Psoas muscle (tissue), 8 donors: ENCODE data around the gene RTN4RL1. TPM values are rescaled to one million over a fixed set of nuclear protein-coding genes. Genes with fewer than 3 reads are reported as not detected.

Source experiments
- ATAC-seq, 4 donors: fragments of 200-7000 bp; cut with Tn5 transposase; one replicate each; pipeline ENCODE4 v1.9.1; 2020; ENCODE audit warnings: moderate library complexity in 3 of 4, mild to moderate bottlenecking in 2 of 4
- DNase-seq, 2 donors: peaks; one replicate each; pipeline ENCODE4 v3.0.0-alpha.2; 2020
- H3K27ac ChIP-seq: fragments of 200-600 bp; one replicate; pipeline ENCODE4 v1.8.0; 2022
- H3K27me3 ChIP-seq, 3 donors: fragments of 200-600 bp in 1 of 3; one replicate each; pipeline versions ENCODE4 v1.6.1 to v1.8.0; 2013 to 2022; ENCODE audit warnings: low read length in 2 of 3, mild to moderate bottlenecking in 2 of 3, moderate library complexity in 1 of 3; ENCODE audit not compliant: insufficient read depth in 3 of 3
- H3K36me3 ChIP-seq, 2 donors: fragments of 200-600 bp in 1 of 2; one replicate each; pipeline versions ENCODE4 v1.6.1 to v1.8.0; 2013 to 2022; ENCODE audit warnings: low read depth in 1 of 2, mild to moderate bottlenecking in 1 of 2, moderate library complexity in 1 of 2; ENCODE audit not compliant: insufficient read depth in 1 of 2
- H3K4me1 ChIP-seq: fragments of 200-600 bp; one replicate; pipeline ENCODE4 v1.8.0; 2022
- H3K4me3 ChIP-seq: fragments of 200-600 bp; one replicate; pipeline ENCODE4 v1.8.0; 2022; ENCODE audit warnings: mild to moderate bottlenecking
- H3K9me3 ChIP-seq: fragments of 200-600 bp; one replicate; pipeline ENCODE4 v1.8.0; 2022
- CTCF ChIP-seq: fragments of 200-600 bp; IDR thresholded peaks from one replicate; pipeline ENCODE4 v1.8.0; 2022; ENCODE audit warnings: antibody characterized with exemption
- WGBS, 3 donors: extraction: QIAGEN DNeasy Blood & Tissue Kit; methylation state at CpG; one replicate each; pipeline versions ENCODE4 v1.1.6 to v1.1.7; 2013; 5-methylcytosine and 5-hydroxymethylcytosine counted together
- intact Hi-C, 2 donors: fragments of 100-400 bp; cut with DNase I; formaldehyde crosslinking; loops; one replicate each; pipeline versions ENCODE4 v1.11.0 to v1.14.2; 2022
- polyA plus RNA-seq, 3 donors: library from polyadenylated mRNA; stranded (reverse); fragments of 200-250 nt; gene quantifications; one replicate each; pipeline ENCODE4 v1.2.3, GENCODE V29; 2013
- total RNA-seq, 4 donors: library from RNA; stranded (reverse); fragmentation: NEBNext Ultra II Directional in 2 of 4; extraction: Animal tissue kit (Norgen Biotek cat#: 25700) in 2 of 4; gene quantifications; one replicate each; pipeline versions ENCODE4 v1.2.1 to v1.2.4, GENCODE V29; 2021 to 2023
- donor health status: healthy with polysubstance abuse.
- donor health status: DM: no; HTN: no; CAD: no; lungs with moderate emphysema.
- donor health status: Bipolar disorder and iron deficiency.
- donor health status: healthy.
- donor health status: DM: yes; HTN: yes; CAD: no.
- donor health status: DM: no; HTN: no; CAD: no.
- donor health status: DM: no; HTN: no; CAD: no.
- donor health status: DM: yes; HTN: yes; CAD: no.

The RTN4RL1 gene
- total and polyA plus RNA-seq, 7 donors: 0.44 to 1.8 (median 0.75) TPM

- Histone ChIP-seq H3K27ac (peak overlapping the region; percentile 62), H3K9me3 (no peaks in the 10 kb centered on the region), H3K4me3 (peak overlapping the region; percentile 18), H3K4me1 (no peaks in the 10 kb centered on the region), H3K27me3 (no peaks in the 10 kb centered on the region), H3K36me3 (peaks cover 0 to 48% of the 10 kb centered on the region in 2 donors)
- 63 to 72% (median 70%) methylated on average over 20 to 21 of the region's 21 CpGs for WGBS, 3 donors
- TF ChIP-seq CTCF: no peak
- intact Hi-C loops: no loop called here
- ATAC-seq (peak in 1 of 4 donors; percentile 14), DNase-seq (peak; percentile 43 to 72)
Observed at GRCh38 chr17:2060681-2061440, 35.7 kb upstream of the RTN4RL1 start.

- ATAC-seq (no peak), DNase-seq (no peak)
- TF ChIP-seq CTCF: no peak
- Histone ChIP-seq H3K27me3 (peaks cover 0 to 2% (median 0%) of the 10 kb centered on the region in 3 donors), H3K4me3 (peak overlapping the region; percentile 74), H3K27ac (peak overlapping the region; percentile 62), H3K36me3 (peaks cover 0 to 47% of the 10 kb centered on the region in 2 donors), H3K9me3 (no peaks in the 10 kb centered on the region), H3K4me1 (no peaks in the 10 kb centered on the region)
- 57 to 79% (median 72%) methylated on average over 6 of the region's 6 CpGs for WGBS, 3 donors
- intact Hi-C loops: no loop called here
Observed at GRCh38 chr17:2060385-2060658, 35.2 kb upstream of the RTN4RL1 start.

- peaks cover 0 to 2% (median 0%) of the 10 kb centered on the region in 3 donors for H3K27me3 ChIP-seq
- intact Hi-C loops: no loop called here
- ATAC-seq (no peak), DNase-seq (no peak)
- H3K36me3 ChIP-seq: peaks cover 0 to 41% of the 10 kb centered on the region in 2 donors
- 69 to 74% (median 69%) methylated on average over 21 of the region's 21 CpGs for WGBS, 3 donors
- H3K9me3 ChIP-seq: no peaks in the 10 kb centered on the region
- peak overlapping the region; percentile 74 for H3K4me3 ChIP-seq
- peak overlapping the region; percentile 62 for H3K27ac ChIP-seq
- no peak for TF ChIP-seq CTCF
- H3K4me1 ChIP-seq: no peaks in the 10 kb centered on the region
Observed at GRCh38 chr17:2059547-2060384, 34.6 kb upstream of the RTN4RL1 start.

- Histone ChIP-seq H3K27me3 (peaks cover 0 to 2% (median 2%) of the 10 kb centered on the region in 3 donors), H3K9me3 (no peaks in the 10 kb centered on the region), H3K27ac (peak overlapping the region; percentile 62), H3K36me3 (peaks cover 0 to 33% of the 10 kb centered on the region in 2 donors), H3K4me3 (peak overlapping the region; percentile 74), H3K4me1 (peaks cover under 1% of the 10 kb centered on the region)
- intact Hi-C loops: no loop called here
- peak; percentile 49 for TF ChIP-seq CTCF
- 44 to 52% (median 47%) methylated on average over 68 to 78 of the region's 78 CpGs for WGBS, 3 donors
- ATAC-seq (peak in 2 of 4 donors; percentile 8 to 10), DNase-seq (peak; percentile 78 to 86)
Observed at GRCh38 chr17:2058586-2059546, 33.7 kb upstream of the RTN4RL1 start.
